Liver (tissue), 3 donors: ENCODE results near the gene ATCAY.

ENCODE experiments used
- ATF3 ChIP-seq: IDR thresholded peaks from 2 replicates; pipeline ENCODE4 v1.6.1; 2016; ENCODE audit warnings: antibody characterized with exemption
- CTCF ChIP-seq: fragments of 150-350 bp; IDR thresholded peaks from 2 replicates; pipeline ENCODE4 v1.5.1; 2017; ENCODE audit warnings: improper control_type of control experiment, low read depth, low read length; ENCODE audit not compliant: missing input control
- EGR1 ChIP-seq, 2 donors: IDR thresholded peaks; 2 replicates each; pipeline ENCODE4 v1.6.1; 2016 to 2018; ENCODE audit warnings: antibody characterized with exemption in 2 of 2, low read depth in 2 of 2
- FOXA1 ChIP-seq: IDR thresholded peaks from 2 replicates; pipeline ENCODE4 v1.6.1; 2016; ENCODE audit warnings: antibody characterized with exemption
- GABPA ChIP-seq, 2 donors: IDR thresholded peaks in 1 of 2; conservative IDR thresholded peaks in 1 of 2; 2 replicates each; pipeline ENCODE4 v1.6.1; 2016; ENCODE audit warnings: antibody characterized with exemption in 2 of 2, mild to moderate bottlenecking in 1 of 2, moderate library complexity in 1 of 2
- JUND ChIP-seq, 2 donors: IDR thresholded peaks; 2 replicates each; pipeline ENCODE4 v1.6.1; 2016; ENCODE audit warnings: antibody characterized with exemption in 2 of 2
- MAX ChIP-seq: IDR thresholded peaks from 2 replicates; pipeline ENCODE4 v1.6.1; 2016; ENCODE audit warnings: antibody characterized with exemption
- RAD21 ChIP-seq, 2 donors: IDR thresholded peaks; 2 replicates each; pipeline ENCODE4 v1.6.1; 2016; ENCODE audit warnings: antibody characterized with exemption in 2 of 2, mild to moderate bottlenecking in 2 of 2
- REST ChIP-seq: IDR thresholded peaks from 2 replicates; pipeline ENCODE4 v1.6.1; 2016; ENCODE audit warnings: antibody characterized with exemption, mild to moderate bottlenecking
- SP1 ChIP-seq: IDR thresholded peaks from 2 replicates; pipeline ENCODE4 v1.6.1; 2018; ENCODE audit warnings: antibody characterized with exemption, mild to moderate bottlenecking
- TAF1 ChIP-seq: conservative IDR thresholded peaks from 2 replicates; pipeline ENCODE4 v1.6.1; 2016; ENCODE audit warnings: antibody characterized with exemption, mild to moderate bottlenecking
- YY1 ChIP-seq: IDR thresholded peaks from 2 replicates; pipeline ENCODE4 v1.6.1; 2016; ENCODE audit warnings: antibody characterized with exemption, mild to moderate bottlenecking
- ZBTB33 ChIP-seq: IDR thresholded peaks from 2 replicates; pipeline ENCODE4 v1.6.1; 2016; ENCODE audit warnings: antibody characterized with exemption
- donor health status: healthy.
- donor health status: healthy.

GRCh38 chr19:3849787-3850186, 30.7 kb upstream of the ATCAY start:
- TF ChIP-seq CTCF (no peak), JUND (IDR thresholded peaks at IDR 0.05) (no peak), EGR1 (IDR thresholded peaks at IDR 0.05; ENCODE audit: low read depth in 2 of 2) (no peak), TAF1 (no peak), RAD21 (IDR thresholded peaks at IDR 0.05) (no peak), YY1 (no peak), SP1 (no peak), GABPA (IDR thresholded peaks at IDR 0.05 in 1 of 2, conservative IDR thresholded peaks at IDR 0.05 in 1 of 2) (no peak), REST (no peak), MAX (no peak), ATF3 (no peak), FOXA1 (no peak), ZBTB33 (no peak)
